Dendritic cell treated with granulocyte-macrophage colony-stimulating factor and Interleukin-4, amounts not matched to agents 40 ng/mL and 50 ng/mL, for 4 days (primary cell): ENCODE results near the gene EXOSC6.
"Not testable (repeated sequence)": the region's sequence is repeated elsewhere in the genome, so short reads cannot be mapped to it uniquely, and the experiment has no call there.

Experiments used
- H3K27ac Mint-ChIP-seq: one replicate; pipeline ENCODE4 v1.8.0; 2022; ENCODE audit warnings: mild to moderate bottlenecking, mixed read lengths
- H3K27me3 Mint-ChIP-seq: one replicate; pipeline ENCODE4 v1.8.0; 2022; ENCODE audit warnings: mild to moderate bottlenecking, mixed read lengths
- H3K36me3 Mint-ChIP-seq: one replicate; pipeline ENCODE4 v1.8.0; 2022; ENCODE audit warnings: low read depth, mixed read lengths
- H3K4me1 Mint-ChIP-seq: one replicate; pipeline ENCODE4 v1.8.0; 2022; ENCODE audit warnings: low read depth, mixed read lengths
- H3K4me3 Mint-ChIP-seq: one replicate; pipeline ENCODE4 v1.8.0; 2022; ENCODE audit warnings: mild to moderate bottlenecking, moderate library complexity, mixed read lengths
- H3K9me3 Mint-ChIP-seq: one replicate; pipeline ENCODE4 v1.8.0; 2022; ENCODE audit warnings: mixed read lengths
- intact Hi-C: fragments of 100-400 bp; cut with micrococcal nuclease; formaldehyde crosslinking; loops from one replicate; pipeline ENCODE4 v1.15.0; 2022

The EXOSC6 gene

GRCh38 chr16:70249697-70250096 lies 2.0 kb downstream of the EXOSC6 start:
- intact Hi-C loops, H3K9me3 Mint-ChIP-seq, H3K27me3 Mint-ChIP-seq, H3K27ac Mint-ChIP-seq, H3K4me3 Mint-ChIP-seq: not testable (repeated sequence)
- Mint-ChIP-seq H3K36me3 (peaks cover 46% of the 10 kb centered on the region), H3K4me1 (peaks cover 14% of the 10 kb centered on the region)

- H3K4me1 Mint-ChIP-seq, H3K9me3 Mint-ChIP-seq, H3K4me3 Mint-ChIP-seq, H3K27me3 Mint-ChIP-seq, H3K27ac Mint-ChIP-seq, intact Hi-C loops: not testable (repeated sequence)
- peaks cover 30% of the 10 kb centered on the region for H3K36me3 Mint-ChIP-seq
These were observed 13.0 kb downstream of the EXOSC6 start for GRCh38 chr16:70238773-70239172.

DNA sequence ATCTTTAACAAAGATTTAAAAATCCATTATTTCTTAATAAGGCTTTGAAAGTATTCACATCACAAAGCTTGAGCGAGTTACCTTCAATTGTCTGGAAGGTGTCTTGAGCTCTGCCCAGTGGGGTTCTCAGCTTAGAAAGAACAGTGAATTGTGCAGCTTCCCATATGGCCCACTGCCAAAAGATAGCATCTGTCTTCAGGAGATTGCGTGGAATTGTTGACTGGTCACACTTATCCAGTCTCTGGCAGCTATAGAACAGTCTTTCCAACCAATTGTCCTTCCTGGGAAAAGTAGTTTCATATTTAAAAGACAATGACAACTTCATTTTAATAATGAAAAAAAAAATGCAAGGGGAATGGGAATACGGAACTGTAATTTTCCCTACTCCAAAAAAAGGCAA lies 19.9 kb downstream of the EXOSC6 start:
- H3K27me3 Mint-ChIP-seq, H3K4me1 Mint-ChIP-seq, H3K27ac Mint-ChIP-seq, H3K4me3 Mint-ChIP-seq, H3K9me3 Mint-ChIP-seq, intact Hi-C loops: not testable (repeated sequence)
- peaks cover 47% of the 10 kb centered on the region for H3K36me3 Mint-ChIP-seq

- H3K4me1 Mint-ChIP-seq, H3K9me3 Mint-ChIP-seq, H3K27me3 Mint-ChIP-seq, intact Hi-C loops, H3K4me3 Mint-ChIP-seq, H3K27ac Mint-ChIP-seq: not testable (repeated sequence)
- H3K36me3 Mint-ChIP-seq, result peaks cover 57% of the 10 kb centered on the region
These were observed 25.7 kb downstream of the EXOSC6 start for GRCh38 chr16:70226024-70226423.

DNA sequence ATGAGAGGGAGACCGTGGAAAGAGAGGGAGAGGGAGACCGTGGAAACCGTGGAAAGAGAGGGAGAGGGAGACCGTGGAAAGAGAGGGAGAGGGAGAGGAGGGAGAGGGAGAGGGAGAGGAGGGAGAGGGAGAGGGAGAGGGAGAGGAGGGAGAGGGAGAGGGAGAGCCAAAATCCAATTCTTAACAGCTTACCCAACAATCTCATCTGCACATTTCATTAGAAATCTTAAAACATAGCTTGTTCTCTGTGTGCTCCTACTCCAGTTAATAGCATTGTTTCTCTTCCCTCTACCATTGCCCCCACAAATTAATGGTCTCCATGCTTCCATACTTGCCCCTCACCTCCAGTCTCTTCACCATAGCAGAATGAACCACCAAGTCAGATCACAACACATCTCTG lies 26.3 kb downstream of the EXOSC6 start:
- H3K4me3 Mint-ChIP-seq, intact Hi-C loops, H3K27ac Mint-ChIP-seq, H3K27me3 Mint-ChIP-seq, H3K4me1 Mint-ChIP-seq, H3K9me3 Mint-ChIP-seq: not testable (repeated sequence)
- H3K36me3 Mint-ChIP-seq, result peaks cover 61% of the 10 kb centered on the region

- H3K4me1 Mint-ChIP-seq, H3K9me3 Mint-ChIP-seq, H3K4me3 Mint-ChIP-seq, intact Hi-C loops, H3K27ac Mint-ChIP-seq, H3K27me3 Mint-ChIP-seq: not testable (repeated sequence)
- peaks cover 66% of the 10 kb centered on the region for H3K36me3 Mint-ChIP-seq
These were observed 27.1 kb downstream of the EXOSC6 start for GRCh38 chr16:70224645-70225044.

DNA sequence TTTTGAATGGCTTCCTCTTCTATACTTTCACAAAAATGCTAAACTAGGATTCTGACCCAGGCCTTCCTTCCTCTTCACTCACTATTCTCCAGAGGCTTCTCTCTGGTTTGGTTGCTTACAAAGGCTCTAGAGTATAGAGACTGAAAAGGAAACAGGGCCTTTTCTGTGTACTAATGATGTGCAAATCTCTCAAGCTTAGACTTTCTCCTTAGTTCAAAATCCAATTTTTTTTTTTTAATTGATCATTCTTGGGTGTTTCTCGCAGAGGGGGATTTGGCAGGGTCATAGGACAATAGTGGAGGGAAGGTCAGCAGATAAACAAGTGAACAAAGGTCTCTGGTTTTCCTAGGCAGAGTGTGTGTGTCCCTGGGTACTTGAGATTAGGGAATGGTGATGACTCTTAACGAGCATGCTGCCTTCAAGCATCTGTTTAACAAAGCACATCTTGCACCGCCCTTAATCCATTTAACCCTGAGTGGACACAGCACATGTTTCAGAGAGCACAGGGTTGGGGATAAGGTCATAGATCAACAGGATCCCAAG lies 27.7 kb downstream of the EXOSC6 start:
- H3K27ac Mint-ChIP-seq, intact Hi-C loops, H3K9me3 Mint-ChIP-seq, H3K4me3 Mint-ChIP-seq, H3K27me3 Mint-ChIP-seq, H3K4me1 Mint-ChIP-seq: not testable (repeated sequence)
- peaks cover 68% of the 10 kb centered on the region for H3K36me3 Mint-ChIP-seq

DNA sequence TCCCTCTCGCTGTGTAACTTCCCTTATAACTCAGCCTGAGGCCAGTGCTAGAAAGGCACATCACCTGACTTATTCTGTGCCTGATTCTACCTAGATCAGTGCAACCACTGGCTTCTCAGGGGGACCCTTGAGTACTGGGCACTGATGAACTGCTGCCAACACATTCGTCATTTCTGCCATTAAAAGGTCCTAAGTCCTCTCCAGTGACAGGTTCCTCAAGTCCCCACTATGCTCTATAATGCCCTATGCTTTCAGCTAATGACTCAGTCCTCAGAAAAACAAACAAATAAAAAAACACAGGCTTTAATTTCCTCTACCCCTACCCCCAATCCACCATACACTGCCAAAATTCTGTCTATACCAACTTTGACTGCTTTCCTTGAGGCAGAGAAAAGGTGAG lies 28.5 kb downstream of the EXOSC6 start:
- H3K4me1 Mint-ChIP-seq, H3K9me3 Mint-ChIP-seq, H3K27ac Mint-ChIP-seq, intact Hi-C loops, H3K27me3 Mint-ChIP-seq, H3K4me3 Mint-ChIP-seq: not testable (repeated sequence)
- peaks cover 69% of the 10 kb centered on the region for H3K36me3 Mint-ChIP-seq

DNA sequence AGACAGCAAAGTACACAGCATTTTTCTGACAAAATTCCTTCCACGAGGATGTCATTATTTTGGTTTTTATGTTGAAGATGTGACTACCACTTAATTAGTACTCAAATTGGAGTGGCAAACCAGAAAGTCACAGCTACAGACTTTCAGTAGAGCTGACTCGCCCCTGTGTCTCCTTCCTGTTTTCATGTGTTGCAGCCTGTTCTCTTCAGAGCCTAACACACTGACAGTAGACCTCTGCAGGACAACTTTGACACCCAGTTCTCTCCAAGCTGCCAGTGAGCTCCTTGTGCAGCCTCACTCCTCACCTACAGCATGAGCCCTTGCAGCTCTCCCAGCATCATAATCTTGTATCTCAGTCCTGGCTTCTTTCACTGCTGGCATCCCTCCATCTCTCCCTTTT lies 29.2 kb downstream of the EXOSC6 start:
- H3K27me3 Mint-ChIP-seq, H3K4me1 Mint-ChIP-seq, intact Hi-C loops, H3K4me3 Mint-ChIP-seq, H3K9me3 Mint-ChIP-seq, H3K27ac Mint-ChIP-seq: not testable (repeated sequence)
- peaks cover 71% of the 10 kb centered on the region for H3K36me3 Mint-ChIP-seq

GRCh38 chr16:70218586-70218985 lies 33.2 kb downstream of the EXOSC6 start:
- H3K9me3 Mint-ChIP-seq, intact Hi-C loops, H3K27me3 Mint-ChIP-seq, H3K4me1 Mint-ChIP-seq, H3K4me3 Mint-ChIP-seq, H3K27ac Mint-ChIP-seq: not testable (repeated sequence)
- peaks cover 79% of the 10 kb centered on the region for H3K36me3 Mint-ChIP-seq

- H3K27me3 Mint-ChIP-seq, H3K27ac Mint-ChIP-seq, intact Hi-C loops, H3K4me3 Mint-ChIP-seq, H3K4me1 Mint-ChIP-seq, H3K9me3 Mint-ChIP-seq: not testable (repeated sequence)
- peaks cover 28% of the 10 kb centered on the region for H3K36me3 Mint-ChIP-seq
These were observed 45.4 kb downstream of the EXOSC6 start for GRCh38 chr16:70206382-70206781.

DNA sequence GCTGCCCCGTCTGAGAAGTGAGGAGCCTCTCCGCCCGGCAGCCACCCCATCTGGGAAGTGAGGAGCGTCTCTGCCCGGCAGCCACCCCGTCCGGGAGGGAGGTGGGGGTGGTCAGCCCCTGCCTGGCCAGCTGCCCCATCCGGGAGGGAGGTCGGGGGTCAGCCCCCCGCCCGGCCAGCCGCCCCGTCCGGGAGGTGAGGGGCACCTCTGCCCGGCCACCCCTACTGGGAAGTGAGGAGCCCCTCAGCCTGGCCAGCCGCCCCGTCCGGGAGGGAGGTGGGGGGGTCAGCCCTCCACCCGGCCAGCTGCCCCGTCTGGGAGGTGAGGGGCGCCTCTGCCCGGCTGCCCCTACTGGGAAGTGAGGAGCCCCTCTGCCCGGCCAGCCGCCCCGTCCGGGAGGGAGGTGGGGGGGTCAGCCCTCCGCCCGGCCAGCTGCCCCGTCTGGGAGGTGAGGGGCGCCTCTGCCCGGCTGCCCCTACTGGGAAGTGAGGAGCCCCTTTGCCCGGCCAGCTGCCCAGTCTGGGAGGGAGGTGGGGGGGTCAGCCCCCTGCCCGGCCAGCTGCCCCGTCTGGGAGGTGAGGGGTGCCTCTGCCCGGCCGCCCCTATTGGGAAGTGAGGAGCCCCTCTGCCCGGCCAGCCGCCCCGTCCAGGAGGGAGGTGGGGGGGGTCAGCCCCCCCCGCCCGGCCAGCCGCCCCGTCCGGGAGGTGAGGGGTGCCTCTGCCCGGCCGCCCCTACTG lies 46.9 kb downstream of the EXOSC6 start:
- intact Hi-C loops, H3K27ac Mint-ChIP-seq, H3K4me1 Mint-ChIP-seq, H3K9me3 Mint-ChIP-seq, H3K4me3 Mint-ChIP-seq, H3K27me3 Mint-ChIP-seq: not testable (repeated sequence)
- H3K36me3 Mint-ChIP-seq, result peaks cover 28% of the 10 kb centered on the region

DNA sequence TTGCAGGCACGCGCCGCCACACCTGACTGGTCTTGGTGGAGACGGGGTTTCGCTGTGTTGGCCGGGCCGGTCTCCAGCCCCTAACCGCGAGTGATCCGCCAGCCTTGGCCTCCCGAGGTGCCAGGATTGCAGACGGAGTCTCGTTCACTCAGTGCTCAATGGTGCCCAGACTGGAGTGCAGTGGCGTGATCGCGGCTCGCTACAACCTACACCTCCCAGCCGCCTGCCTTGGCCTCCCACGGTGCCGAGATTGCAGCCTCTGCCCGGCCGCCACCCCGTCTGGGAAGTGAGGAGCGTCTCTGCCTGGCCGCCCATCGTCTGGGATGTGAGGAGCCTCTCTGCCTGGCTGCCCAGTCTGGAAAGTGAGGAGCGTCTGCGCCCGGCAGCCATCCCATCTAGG lies 47.7 kb downstream of the EXOSC6 start:
- H3K27me3 Mint-ChIP-seq, H3K27ac Mint-ChIP-seq, H3K9me3 Mint-ChIP-seq, H3K4me3 Mint-ChIP-seq, intact Hi-C loops, H3K4me1 Mint-ChIP-seq: not testable (repeated sequence)
- H3K36me3 Mint-ChIP-seq, result peaks cover 28% of the 10 kb centered on the region

- H3K4me3 Mint-ChIP-seq, H3K27ac Mint-ChIP-seq, H3K4me1 Mint-ChIP-seq, H3K9me3 Mint-ChIP-seq, intact Hi-C loops, H3K27me3 Mint-ChIP-seq: not testable (repeated sequence)
- H3K36me3 Mint-ChIP-seq, result peaks cover 28% of the 10 kb centered on the region
These were observed 48.2 kb downstream of the EXOSC6 start for GRCh38 chr16:70203508-70203907.

- H3K36me3 Mint-ChIP-seq, H3K4me1 Mint-ChIP-seq, intact Hi-C loops, H3K27ac Mint-ChIP-seq, H3K4me3 Mint-ChIP-seq, H3K9me3 Mint-ChIP-seq: not testable (repeated sequence)
- H3K27me3 Mint-ChIP-seq, result peaks cover 12% of the 10 kb centered on the region
These were observed 51.7 kb downstream of the EXOSC6 start for GRCh38 chr16:70200063-70200462.
